Adrenal gland (tissue), 12 donors: ENCODE data around the gene RNF220. TPM values are rescaled to one million over a fixed set of nuclear protein-coding genes. Genes with fewer than 3 reads are reported as not detected.

Source experiments
- DNase-seq, 7 donors: peaks; one replicate each; pipeline ENCODE4 v3.0.0-alpha.2; 2019 to 2020
- H3K27ac ChIP-seq, 5 donors: fragments of 200-600 bp; sonication (generic) in 4 of 5; 1 replicate in 3 of 5; 2 replicates in 2 of 5; pipeline versions ENCODE4 v1.5.1 to v1.8.0; 2016 to 2020; ENCODE audit warnings: mild to moderate bottlenecking in 1 of 5
- H3K27me3 ChIP-seq: fragments of 200-600 bp; 2 replicates; pipeline ENCODE4 v1.8.0; 2021
- H3K36me3 ChIP-seq, 2 donors: fragments of 200-600 bp; replicated peaks in 1 of 2; 1 replicate in 1 of 2; 2 replicates in 1 of 2; pipeline versions ENCODE4 v1.5.1 to v1.8.0; 2018 to 2022
- H3K4me1 ChIP-seq, 2 donors: fragments of 200-600 bp; replicated peaks in 1 of 2; 1 replicate in 1 of 2; 2 replicates in 1 of 2; pipeline versions ENCODE4 v1.5.1 to v1.8.0; 2018 to 2021
- H3K4me3 ChIP-seq, 4 donors: fragments of 200-600 bp; sonication (generic) in 3 of 4; one replicate each; pipeline ENCODE4 v1.5.1; 2016 to 2018
- H3K9me3 ChIP-seq, 3 donors: fragments of 200-600 bp; sonication (generic) in 1 of 3; replicated peaks in 1 of 3; 1 replicate in 2 of 3; 2 replicates in 1 of 3; pipeline versions ENCODE4 v1.5.1 to v1.8.0; 2016 to 2021
- CTCF ChIP-seq, 6 experiments: fragments of 450-650 bp in 4 of 6; fragments of 200-600 bp in 2 of 6; sonication (generic) in 1 of 6; IDR thresholded peaks; 1 replicate in 5 of 6; 2 replicates in 1 of 6; pipeline versions ENCODE4 v1.5.1 to v1.8.0; 2016 to 2021; ENCODE audit warnings: antibody characterized with exemption in 6 of 6, mild to moderate bottlenecking in 2 of 6, moderate library complexity in 1 of 6
- POLR2A ChIP-seq, 2 donors: fragments of 450-650 bp; IDR thresholded peaks; one replicate each; pipeline ENCODE4 v1.6.1; 2017; ENCODE audit warnings: antibody characterized with exemption in 2 of 2, mild to moderate bottlenecking in 2 of 2, moderate library complexity in 1 of 2
- WGBS, 4 donors: extraction: QIAGEN DNeasy Blood & Tissue Kit in 2 of 4; methylation state at CpG; one replicate each; pipeline versions ENCODE4 v1.1.5 to v1.1.7; 2013 to 2017; 5-methylcytosine and 5-hydroxymethylcytosine counted together
- intact Hi-C, 2 donors: fragments of 100-400 bp; cut with DNase I; formaldehyde crosslinking; loops; one replicate each; pipeline versions ENCODE4 v1.14.1 to v1.15.0; 2022 to 2023
- polyA plus RNA-seq, 3 donors: library from polyadenylated mRNA; stranded (reverse); fragments of 200-250 nt in 2 of 3; fragments of 350-450 nt in 1 of 3; fragmentation: Illumina TruSeq in 1 of 3; extraction: RNeasy Lipid Tissue Mini Kit (QIAGEN cat#74804) in 1 of 3; gene quantifications; one replicate each; pipeline ENCODE4 v1.2.3, GENCODE V29; 2013 to 2014
- total RNA-seq, 9 donors: library from RNA; depleted of rRNA in 4 of 9; stranded (reverse); fragments of >200 nt in 4 of 9; fragments of 120-200 nt in 1 of 9; fragmentation: NEBNext Ultra II Directional in 1 of 9; extraction: Animal tissue kit (Norgen Biotek cat#: 25700) in 1 of 9; gene quantifications; one replicate each; pipeline versions ENCODE4 v1.1.0 to v1.2.4, GENCODE V29; 2013 to 2023
- donor health status: healthy with polysubstance abuse.
- donor health status: Bipolar disorder and iron deficiency.
- donor health status: DM: yes; HTN: yes; CAD: no.
- donor health status: DM: no; HTN: no; CAD: no.
- donor health status: DM: no; HTN: no; CAD: no.
- donor health status: DM: yes; HTN: yes; CAD: no.

The RNF220 gene
- total and polyA plus RNA-seq, 12 donors, result 36.3 to 150 (median 66.5) TPM

GRCh38 chr1:44693900-44694299 is 288.8 kb downstream of the RNF220 start:
- 94 to 98% (median 96%) methylated on average over 3 of the region's 3 CpGs for WGBS, 4 donors
- no peaks in the 10 kb centered on the region for H3K9me3 ChIP-seq
- TF ChIP-seq POLR2A (IDR thresholded peaks at IDR 0.05) (no peak), CTCF (IDR thresholded peaks at IDR 0.05) (no peak)
- no peak overlapping the region for H3K4me3 ChIP-seq
- no peaks in the 10 kb centered on the region for H3K36me3 ChIP-seq
- DNase-seq, result no peak
- H3K4me1 ChIP-seq, result no peaks in the 10 kb centered on the region
- H3K27ac ChIP-seq, result no peak overlapping the region
- H3K27me3 ChIP-seq, result no peaks in the 10 kb centered on the region
- intact Hi-C loops, result no loop called here

- WGBS, 4 donors, result 89 to 91% (median 90%) methylated on average over 7 of the region's 7 CpGs
- no peak overlapping the region for H3K4me3 ChIP-seq
- no peaks in the 10 kb centered on the region for H3K9me3 ChIP-seq
- intact Hi-C loops, result no loop called here
- no peak overlapping the region for H3K27ac ChIP-seq
- H3K36me3 ChIP-seq, result no peaks in the 10 kb centered on the region
- peak in 1 of 7 donors; percentile 3 for DNase-seq
- H3K27me3 ChIP-seq, result no peaks in the 10 kb centered on the region
- TF ChIP-seq CTCF (IDR thresholded peaks at IDR 0.05) (no peak), POLR2A (IDR thresholded peaks at IDR 0.05) (no peak)
- H3K4me1 ChIP-seq, result no peaks in the 10 kb centered on the region
These were observed 289.9 kb downstream of the RNF220 start for GRCh38 chr1:44694863-44695478.

- Histone ChIP-seq H3K4me3 (no peak overlapping the region), H3K9me3 (no peaks in the 10 kb centered on the region), H3K27ac (no peak overlapping the region), H3K4me1 (no peaks in the 10 kb centered on the region), H3K27me3 (no peaks in the 10 kb centered on the region), H3K36me3 (no peaks in the 10 kb centered on the region)
- 91 to 98% (median 95%) methylated on average over 4 of the region's 4 CpGs for WGBS, 4 donors
- DNase-seq, result no peak
- TF ChIP-seq POLR2A (IDR thresholded peaks at IDR 0.05) (no peak), CTCF (IDR thresholded peaks at IDR 0.05) (no peak)
- intact Hi-C loops, result no loop called here
These were observed 290.6 kb downstream of the RNF220 start for GRCh38 chr1:44695671-44696070.

- DNase-seq, result peak in 1 of 7 donors; percentile 0
- H3K9me3 ChIP-seq, result no peaks in the 10 kb centered on the region
- no peaks in the 10 kb centered on the region for H3K36me3 ChIP-seq
- intact Hi-C loops, result no loop called here
- TF ChIP-seq POLR2A (IDR thresholded peaks at IDR 0.05), result no peak
- no peak overlapping the region for H3K4me3 ChIP-seq
- H3K4me1 ChIP-seq, result no peaks in the 10 kb centered on the region
- WGBS, 4 donors, result 82 to 94% (median 90%) methylated on average over 2 to 3 of the region's 3 CpGs
- no peaks in the 10 kb centered on the region for H3K27me3 ChIP-seq
- H3K27ac ChIP-seq, result no peak overlapping the region
These were observed 291.0 kb downstream of the RNF220 start for GRCh38 chr1:44696101-44696500.

- no peak for TF ChIP-seq CTCF (IDR thresholded peaks at IDR 0.05)
- Histone ChIP-seq H3K27me3 (no peaks in the 10 kb centered on the region), H3K36me3 (no peaks in the 10 kb centered on the region), H3K9me3 (no peaks in the 10 kb centered on the region), H3K4me1 (no peaks in the 10 kb centered on the region), H3K27ac (no peak overlapping the region), H3K4me3 (no peak overlapping the region)
- 74 to 86% (median 79%) methylated on average over 4 to 7 of the region's 7 CpGs for WGBS, 4 donors
- DNase-seq, result peak in 1 of 7 donors; percentile 15
- intact Hi-C loops, result no loop called here
These were observed 291.8 kb downstream of the RNF220 start for GRCh38 chr1:44696789-44697345.
